GM18498 (cell line): Measurements from ENCODE around the gene MAPK12.

Source experiments
- ATAC-seq: cut with Tn5 transposase; IDR thresholded peaks from one replicate; pipeline ENCODE4 v1.9.1; 2021; ENCODE audit warnings: mild to moderate bottlenecking, moderate library complexity; ENCODE audit not compliant: unreplicated experiment

MAPK12 gene

DNA sequence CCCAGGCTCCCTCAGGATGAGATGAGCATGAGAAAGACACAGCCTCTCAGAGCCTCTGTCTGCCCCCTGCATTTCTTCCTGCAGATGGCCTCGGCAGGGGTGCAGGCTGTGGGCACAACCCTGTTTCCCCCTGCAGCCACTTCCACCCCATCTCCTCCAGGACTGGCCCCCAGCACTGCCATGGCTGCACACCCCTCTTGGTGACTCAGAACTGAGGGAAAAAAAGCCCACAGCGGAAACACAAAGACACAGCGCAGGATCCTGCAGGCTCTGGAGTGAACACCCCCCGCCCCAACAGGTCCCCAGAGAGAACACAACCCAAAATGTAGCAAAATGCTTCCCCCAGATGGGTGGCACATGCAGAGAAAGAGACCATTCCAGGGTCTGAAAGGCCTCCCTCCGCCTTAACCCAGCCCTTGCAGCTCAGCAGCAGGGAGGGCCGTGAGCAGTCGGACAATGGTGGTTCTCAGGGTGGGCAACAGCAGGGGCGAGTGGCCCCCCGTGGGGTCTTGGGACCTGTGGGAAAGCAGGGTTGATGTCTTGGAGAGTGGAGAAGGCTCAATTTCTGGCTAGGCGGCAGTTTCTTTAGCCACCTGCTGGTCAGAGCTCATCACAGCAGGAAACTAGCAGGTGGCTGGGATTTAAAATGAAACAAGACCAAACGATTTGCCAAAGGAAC is 24.6 kb downstream of the MAPK12 start:
- ATAC-seq, result no peak

DNA sequence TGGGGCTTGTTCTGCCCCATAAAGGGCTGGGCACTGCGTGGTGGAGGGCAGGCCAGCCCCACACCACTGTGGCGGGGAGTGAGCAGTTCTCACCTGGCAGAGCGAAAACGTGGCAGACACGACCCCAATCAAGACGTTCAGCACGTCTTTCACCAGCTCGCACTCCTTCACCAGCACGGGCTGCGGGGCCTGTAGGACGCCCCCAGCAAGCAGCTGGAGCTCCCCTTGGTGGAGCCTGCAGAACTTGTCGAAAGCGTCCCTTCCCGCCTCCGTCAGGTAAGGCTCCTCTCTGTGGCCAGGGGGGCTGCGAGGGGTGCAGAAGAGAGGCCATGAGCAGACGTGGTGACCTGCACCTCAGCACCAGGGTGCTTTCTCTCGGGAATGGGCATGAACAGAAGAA is 28.3 kb downstream of the MAPK12 start:
- no peak for ATAC-seq

DNA sequence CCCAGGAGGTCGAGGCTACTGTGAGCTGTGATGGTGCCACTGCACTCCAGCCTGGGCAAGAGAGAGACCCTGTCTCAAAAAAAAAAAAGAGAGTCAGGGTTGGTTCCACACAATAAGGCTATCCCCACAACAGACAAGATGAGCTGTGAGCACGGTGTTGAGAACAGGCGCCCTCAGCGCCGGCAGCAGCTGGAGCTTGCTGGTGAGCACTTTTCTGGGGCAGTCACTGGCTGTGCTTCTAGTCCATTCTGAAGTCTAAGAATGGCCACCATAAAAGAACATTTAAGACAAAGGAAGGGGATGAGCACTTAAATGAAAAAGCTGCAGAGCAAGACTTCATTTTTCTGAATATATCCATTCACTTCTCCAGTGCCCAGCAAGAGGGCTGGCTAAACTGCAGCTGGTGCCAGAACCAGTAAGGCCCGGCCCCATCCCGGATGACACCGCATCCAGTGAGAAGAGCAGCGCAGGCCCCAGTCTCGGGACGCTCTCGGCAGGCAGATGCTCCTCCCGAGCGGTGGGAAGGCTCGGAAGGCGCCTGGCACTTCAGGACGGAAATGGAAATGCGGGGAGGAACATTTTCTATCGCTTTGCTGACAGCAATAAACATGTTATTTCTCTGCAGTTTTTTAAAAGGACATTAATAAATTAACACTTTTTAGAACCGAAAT is 28.9 kb downstream of the MAPK12 start:
- ATAC-seq, result no peak

DNA sequence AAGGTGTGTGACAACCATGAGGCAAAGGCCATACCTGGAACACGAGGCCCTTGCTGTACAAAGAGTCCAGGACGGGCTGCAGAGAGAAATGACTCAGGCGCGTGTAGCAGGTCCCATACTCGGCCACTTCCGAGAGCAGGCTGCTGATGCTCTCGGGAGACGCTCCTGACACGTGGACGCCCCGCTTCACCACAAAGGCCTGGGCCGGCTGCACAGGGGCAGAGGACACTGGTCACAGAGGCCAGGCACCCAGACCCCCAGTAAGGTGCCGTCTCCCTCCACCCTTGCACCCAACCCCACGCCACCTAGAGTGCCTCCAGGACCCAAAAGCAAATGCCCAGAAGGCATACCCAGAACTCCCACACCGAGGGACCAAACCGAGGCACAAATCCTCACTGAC is 32.1 kb downstream of the MAPK12 start:
- ATAC-seq, result no peak

DNA sequence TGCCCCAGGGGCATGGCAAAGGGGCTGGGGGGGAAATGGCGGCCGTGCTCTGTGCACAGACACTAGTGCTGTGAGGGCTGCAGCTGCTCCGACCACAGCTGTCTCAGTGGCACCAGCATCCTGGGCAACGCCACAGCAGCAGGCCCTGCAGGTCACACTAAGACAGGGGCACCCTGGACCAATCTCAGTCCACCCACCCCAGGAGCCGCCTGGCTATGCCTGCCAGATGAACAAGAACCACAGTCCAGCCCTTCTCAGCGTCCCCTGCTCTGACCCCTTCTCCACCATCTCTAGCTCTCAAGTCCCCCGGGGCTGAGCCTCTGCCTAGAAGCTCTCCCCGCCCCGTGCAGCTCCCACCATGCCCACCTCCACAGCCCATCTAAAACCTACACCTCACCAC is 33.1 kb downstream of the MAPK12 start:
- ATAC-seq, result no peak

DNA sequence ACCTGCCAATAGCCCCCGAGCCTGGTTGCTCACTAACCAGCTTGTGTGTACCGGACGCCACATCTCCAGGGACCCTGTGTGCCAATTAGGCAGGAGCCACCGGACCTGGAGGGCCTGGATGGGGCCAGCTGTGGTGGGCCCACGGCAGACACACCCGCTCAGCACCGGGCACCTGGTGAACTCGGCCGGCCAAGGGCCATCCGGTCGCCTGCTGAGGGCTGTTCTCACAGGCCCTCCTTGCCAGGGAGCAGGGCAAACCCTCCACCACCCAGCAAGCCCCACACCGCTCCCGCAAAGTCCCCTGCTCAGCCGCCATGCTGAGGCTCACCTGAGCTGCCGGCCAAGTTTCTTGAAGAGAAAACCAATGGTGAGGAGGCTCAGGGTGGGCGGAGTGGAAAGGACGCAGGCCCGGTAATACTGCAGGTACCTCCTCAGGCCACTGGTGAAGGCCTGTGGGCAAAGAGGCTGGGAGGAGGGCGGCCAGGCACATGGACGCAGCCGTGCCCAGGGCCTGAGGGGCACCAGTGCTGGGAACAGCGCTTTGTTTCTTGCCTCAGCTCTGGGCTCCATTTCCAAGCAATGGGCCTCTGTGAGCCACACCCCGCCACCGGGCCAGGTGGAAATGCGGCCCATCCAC is 33.8 kb downstream of the MAPK12 start:
- ATAC-seq, result no peak

DNA sequence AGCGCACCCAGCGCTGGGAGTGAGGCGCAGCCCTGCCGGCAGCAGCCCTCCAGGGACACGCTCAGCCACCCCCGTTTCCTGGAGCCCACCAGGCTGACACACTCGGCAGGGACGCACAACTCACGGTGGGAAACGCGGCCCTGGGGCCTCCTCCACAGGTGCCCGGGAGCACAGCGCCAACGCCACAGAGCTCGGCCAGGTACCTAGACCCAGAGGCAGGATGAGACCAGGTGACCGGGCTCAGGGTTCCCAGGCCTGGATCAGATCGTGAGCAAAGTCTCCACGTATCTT is 34.7 kb downstream of the MAPK12 start:
- no peak for ATAC-seq

DNA sequence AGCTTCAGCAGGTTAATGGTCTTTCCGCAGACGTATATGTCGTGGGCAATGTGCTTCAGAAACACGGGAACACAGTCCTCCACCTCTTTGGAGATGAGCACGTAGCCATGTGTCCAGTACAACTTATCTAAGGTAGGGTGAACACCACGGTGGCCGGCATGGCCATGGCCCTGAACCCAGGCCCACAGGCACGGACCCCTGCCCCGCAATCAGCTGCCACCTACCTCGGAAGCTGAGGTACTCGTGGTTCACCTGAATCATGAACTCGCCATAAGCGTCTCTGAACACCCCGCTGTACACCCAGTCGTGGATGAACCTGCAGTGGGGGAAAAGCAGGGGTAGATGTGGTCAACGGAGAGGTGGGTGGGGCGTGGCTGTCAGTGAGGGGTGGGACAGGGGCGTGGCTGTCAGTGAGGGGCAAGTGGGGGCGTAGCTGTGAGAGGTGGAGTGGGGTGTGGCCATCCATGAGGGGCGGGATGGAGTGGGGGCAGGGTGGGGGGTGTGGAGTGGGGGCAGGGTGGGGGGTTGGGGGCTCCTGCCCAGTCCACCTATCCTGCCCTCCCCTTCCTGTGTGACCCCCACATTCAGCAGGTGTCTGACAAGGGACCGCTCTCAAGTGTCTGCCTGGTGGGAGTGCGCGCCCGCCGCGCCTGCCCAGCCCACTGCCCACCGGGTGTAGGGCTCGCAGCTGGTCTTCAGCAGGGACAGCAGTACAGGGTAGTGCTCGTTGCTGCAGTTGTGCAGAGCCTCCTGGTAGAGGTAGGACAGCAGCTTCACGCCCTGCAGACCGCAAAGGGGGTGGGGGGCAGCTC is 35.2 kb downstream of the MAPK12 start:
- no peak for ATAC-seq

DNA sequence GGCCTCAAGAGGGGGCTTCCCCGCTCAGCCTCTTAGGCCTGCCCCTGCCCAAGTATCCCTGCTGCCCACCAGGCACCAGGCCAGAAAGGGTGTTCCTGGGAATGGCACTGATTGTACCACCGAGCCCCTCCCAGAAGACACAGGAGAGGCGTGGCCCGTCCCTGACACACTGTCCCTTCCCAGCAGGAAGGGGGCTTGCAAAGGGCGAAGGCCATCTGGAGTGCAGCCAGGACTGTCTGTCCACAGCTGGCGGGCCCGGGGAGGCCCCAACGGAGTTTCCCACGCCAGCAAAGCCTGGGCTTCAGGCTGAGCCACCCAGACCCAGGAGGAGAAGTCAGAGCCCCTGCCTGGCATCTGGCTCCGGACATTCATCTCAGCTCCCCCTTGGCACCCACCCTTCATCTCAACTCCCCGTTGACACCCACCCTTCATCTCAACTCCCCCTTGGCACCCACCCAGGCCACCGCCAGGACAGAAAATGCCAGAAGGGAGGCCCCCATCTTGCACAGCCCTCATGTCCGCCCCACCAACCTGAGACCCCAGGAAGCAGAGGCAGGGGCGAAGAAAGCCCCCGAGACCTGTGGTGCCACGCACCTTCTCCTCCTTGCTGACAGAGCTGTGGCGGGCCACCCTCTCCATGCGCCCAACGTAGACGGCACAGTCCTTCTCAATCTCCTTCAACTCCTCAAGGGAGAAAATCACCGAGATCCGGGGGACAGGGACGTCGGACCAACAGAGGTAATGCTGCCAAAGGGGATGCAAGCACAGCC is 36.1 kb downstream of the MAPK12 start:
- ATAC-seq, result no peak

DNA sequence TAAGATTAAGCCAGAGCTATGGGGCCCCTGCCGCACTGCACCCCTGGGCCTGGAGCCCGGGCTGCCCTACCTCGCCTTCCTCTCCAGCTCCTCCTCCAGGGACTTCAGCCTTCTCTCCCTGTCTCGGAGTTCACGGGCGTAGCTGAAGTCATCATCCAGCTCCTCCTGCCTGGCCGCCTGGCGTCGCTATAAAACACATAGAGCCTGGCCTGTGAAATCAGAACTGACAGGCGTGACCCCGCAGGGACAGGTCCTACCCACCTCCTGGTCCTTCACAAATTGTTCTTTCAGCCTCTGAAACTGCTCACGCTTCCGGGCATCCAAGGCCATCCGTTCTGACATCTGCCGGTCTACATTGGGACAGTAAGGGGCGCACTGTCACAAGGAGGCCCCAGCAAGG is 37.4 kb downstream of the MAPK12 start:
- no peak for ATAC-seq

DNA sequence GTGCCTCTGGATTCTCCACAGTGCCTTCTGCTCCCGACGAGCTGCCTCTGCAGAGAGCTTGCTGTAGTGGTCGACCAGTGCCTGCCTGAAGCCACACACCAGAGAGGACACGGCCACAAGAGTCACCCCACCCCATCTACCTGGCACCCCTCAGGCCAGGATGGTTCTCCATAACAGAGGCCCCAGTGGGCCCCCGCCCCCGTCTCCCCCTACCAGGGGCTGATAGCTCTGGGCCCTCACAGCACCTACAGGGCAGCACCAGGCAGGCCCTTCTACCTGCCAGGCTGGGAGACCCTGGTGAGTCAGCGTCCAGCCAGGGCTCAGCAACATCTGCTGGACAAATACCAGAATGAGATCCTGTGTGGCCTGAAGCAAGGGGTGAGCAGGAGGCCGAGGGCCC is 39.0 kb downstream of the MAPK12 start:
- no peak for ATAC-seq

DNA sequence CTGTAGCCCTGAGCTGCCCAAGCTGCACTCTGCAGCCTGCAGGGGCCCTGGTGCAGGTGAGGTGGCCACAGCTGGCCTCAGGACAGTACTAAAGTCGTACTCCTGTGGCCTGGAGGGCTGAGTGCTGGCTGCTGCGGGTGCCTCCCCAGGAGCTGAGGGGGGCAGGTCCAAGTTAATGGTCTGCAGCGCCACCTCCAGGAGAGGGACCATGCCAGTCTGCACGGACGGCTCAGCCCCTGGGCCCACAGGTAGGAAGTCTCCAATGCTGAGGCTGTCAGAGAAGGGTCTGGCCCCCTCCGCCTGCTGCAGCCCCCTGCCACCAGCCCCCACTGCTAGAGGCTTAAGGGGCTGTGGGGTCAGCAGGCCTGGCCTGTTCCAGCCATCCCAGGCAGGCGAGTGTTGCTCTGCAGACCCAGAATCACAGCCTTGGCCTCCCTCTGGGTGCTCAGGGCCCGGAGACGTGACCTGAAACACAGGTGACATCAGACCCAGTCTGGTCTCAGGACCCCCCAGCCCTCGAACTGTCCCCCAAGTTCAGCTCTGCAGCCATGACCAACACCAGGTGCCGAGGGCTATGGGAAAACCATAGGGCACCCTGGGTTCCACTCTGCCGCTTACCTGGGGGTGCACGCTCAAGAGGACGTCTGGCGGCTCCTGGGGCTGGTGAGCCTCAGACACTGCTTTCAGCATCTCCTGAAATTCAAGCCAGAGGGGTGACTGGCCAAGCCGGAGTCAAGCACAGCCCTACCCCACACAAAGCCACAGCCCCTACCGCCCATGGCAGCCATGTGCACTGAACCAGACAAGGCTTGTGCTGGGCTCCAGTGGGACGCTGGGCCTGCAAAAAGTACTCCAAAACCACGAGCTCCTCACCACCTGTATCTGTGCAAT is 39.8 kb downstream of the MAPK12 start:
- no peak for ATAC-seq

DNA sequence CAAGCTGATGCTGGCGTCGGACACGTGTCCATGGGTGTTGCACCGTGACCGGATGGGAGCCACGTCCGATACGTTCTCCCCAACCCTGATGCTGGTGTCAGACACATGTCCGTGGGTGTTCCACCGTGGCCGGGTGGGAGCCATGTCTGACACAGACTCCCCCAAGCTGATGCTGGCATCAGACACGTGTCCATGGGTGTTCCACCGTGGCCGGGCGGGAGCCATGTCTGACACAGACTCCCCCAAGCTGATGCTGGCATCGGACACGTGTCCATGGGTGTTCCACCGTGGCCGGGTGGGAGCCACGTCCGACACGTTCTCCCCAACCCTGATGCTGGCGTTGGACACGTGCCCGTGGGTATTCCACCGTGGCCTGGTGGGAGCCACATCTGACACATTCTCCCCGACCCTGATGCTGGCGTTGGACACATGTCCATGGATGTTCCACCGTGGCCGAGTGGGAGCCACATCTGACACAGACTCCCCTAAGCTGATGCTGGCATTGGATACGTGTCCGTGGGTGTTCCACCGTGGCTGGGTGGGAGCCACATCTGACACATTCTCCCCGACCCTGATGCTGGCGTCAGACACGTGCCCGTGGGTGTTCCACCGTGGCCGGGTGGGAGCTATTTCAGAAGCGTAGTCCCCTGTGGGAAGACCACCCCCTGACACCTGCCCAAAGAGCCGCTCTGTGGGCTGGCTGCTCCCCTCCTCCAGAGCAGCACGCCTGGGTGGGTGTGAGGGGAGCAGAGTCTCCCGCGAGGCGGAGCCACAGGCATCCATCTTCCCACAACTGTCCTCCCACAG is 40.7 kb downstream of the MAPK12 start:
- ATAC-seq, result no peak

DNA sequence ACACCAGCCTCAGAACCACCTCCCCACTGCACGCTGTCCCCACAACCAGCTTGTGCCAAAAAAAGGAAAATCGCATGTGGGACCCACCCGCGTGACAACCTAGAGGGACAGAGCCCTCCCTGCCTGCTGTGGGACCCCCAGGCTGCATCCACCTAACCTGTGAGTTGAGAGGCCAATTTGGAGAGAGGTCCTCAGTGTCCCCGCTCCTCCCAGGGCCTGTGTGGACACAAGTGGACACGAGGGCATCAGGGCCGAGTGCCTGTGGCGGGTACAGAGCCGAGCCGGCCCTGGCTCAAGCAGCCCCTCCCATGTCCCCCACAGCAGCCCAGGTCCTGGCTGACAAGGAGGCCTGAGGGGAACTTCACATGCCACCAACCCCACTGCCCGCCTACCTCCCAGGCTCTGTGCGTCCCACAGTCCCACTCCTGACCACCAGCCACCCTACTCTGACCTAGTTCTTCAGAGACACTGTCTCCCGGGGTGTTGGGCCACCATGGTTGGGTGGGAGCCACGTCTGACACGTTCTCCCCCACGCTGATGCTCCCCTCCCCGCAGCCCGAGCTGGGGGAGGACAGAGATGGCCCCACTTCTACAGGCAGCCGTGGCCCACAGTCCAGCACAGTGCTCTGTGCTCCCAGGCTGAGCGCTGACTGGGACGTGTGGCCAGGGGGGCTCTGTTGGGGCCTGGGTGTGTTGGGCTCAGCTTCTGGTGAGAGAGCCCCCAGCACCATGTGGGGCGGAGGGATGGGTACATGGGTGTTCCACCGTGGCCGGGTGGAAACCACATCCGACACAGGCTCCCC is 41.5 kb downstream of the MAPK12 start:
- no peak for ATAC-seq

DNA sequence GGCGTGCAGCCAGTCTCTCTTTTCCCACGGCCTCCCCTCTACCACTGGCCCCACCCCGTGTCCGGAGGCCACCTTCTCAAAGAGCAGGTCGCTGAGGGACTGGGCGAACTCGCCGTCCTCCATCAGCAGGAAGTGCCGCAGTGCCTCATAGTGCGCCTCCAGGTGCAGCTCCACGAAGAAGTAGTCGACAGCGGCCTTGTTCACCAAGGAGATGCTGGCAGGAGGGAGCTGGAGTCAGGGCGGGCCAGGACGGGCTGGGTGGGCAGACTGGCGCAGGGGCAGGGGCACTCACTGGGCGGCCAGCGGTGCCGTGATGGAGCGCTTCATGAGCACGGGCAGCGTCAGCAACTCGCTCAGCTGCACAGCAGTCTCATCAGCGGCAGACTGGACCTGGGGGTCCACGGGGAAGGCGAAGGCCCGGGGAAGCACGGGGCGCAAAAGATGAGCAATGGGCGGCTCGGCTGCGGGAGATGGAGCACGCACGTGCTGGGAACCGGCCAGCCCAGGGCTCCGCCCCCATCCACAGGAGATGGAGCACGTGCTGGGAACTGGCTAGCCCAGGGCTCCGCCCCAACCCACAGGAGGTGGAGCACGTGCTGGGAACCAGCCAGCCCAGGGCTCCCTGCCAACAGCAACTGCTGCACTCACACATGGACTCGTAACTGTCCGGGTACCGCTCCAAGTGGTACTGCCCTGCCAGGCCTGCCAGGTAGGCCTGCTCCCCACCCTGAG is 42.3 kb downstream of the MAPK12 start:
- ATAC-seq, result no peak

DNA sequence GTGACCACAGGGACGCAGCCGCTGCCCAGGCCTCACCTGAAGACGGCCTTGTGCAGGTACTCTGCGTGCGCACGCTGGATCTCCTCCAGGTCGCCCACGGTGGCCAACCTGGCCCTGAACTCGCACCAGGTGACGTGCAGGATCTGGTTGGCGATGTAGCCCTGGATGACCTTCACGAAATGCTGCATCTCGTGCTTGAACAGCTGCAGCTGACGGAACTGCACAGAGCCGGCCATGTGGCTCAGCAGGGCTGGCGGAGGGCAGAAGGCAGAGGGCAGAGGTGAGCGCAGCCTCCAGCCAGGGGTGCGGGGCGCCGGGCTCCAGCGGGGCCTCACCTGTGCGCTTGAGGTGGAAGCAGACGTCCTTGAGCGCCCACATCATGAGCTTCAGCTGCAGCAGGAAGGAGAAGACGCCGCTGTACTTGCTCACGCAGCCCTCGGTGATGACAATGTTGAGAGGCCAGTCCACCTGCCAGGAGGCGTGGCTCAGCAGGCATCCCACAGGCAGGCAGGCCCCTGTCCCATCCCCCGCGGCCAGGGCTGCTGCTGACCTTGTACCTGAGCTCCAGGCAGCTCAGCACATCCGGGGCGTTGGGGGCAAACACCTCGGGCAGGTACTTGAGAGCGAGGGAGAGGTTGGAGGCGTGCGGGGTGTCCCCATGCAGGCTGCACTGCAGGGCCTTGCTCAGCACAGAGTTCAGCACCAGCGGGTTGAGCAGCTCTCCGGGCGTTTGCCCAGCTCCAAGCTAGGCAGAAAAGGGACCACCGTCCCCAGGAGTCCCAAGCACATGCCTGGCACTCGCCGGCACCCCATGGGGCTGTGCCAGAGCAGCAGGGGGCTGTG is 43.1 kb downstream of the MAPK12 start:
- ATAC-seq, result no peak
